Effector memory CD8-positive, alpha-beta T cell (primary cell): ENCODE measurements around the gene CD2.

Experiments used
- ATAC-seq: fragments of 150-1000 bp; cut with Tn5 transposase; replicated peaks from 2 replicates; pipeline ENCODE4 v1.10.0; 2021; ENCODE audit warnings: mild to moderate bottlenecking, moderate library complexity
- DNase-seq, 3 experiments: peaks; one replicate each; pipeline ENCODE4 v3.0.0; 2021
- H3K27ac Mint-ChIP-seq, 2 donors: one replicate each; pipeline ENCODE4 v1.8.0; 2022; ENCODE audit warnings: mild to moderate bottlenecking in 2 of 2, mixed read lengths in 2 of 2, moderate library complexity in 2 of 2
- H3K27me3 Mint-ChIP-seq, 2 donors: one replicate each; pipeline ENCODE4 v1.8.0; 2022; ENCODE audit warnings: mixed read lengths in 2 of 2
- H3K36me3 Mint-ChIP-seq: one replicate; pipeline ENCODE4 v1.8.0; 2022; ENCODE audit warnings: mild to moderate bottlenecking, moderate library complexity, mixed read lengths; ENCODE audit not compliant: insufficient read depth
- H3K4me1 Mint-ChIP-seq, 2 donors: one replicate each; pipeline ENCODE4 v1.8.0; 2022; ENCODE audit warnings: low read depth in 2 of 2, mixed read lengths in 2 of 2
- H3K4me3 Mint-ChIP-seq, 2 donors: one replicate each; pipeline ENCODE4 v1.8.0; 2022; ENCODE audit warnings: mild to moderate bottlenecking in 2 of 2, mixed read lengths in 2 of 2, moderate library complexity in 2 of 2
- H3K9me3 Mint-ChIP-seq, 2 donors: one replicate each; pipeline ENCODE4 v1.8.0; 2022; ENCODE audit warnings: mixed read lengths in 2 of 2
- total RNA-seq, 9 experiments: gene quantifications; one replicate each; lab custom pipeline; 2026; lab: John Stamatoyannopoulos, UW

CD2 gene
- total RNA-seq, result 214 to 675 (median 593) reads per million in 9 experiments

DNA sequence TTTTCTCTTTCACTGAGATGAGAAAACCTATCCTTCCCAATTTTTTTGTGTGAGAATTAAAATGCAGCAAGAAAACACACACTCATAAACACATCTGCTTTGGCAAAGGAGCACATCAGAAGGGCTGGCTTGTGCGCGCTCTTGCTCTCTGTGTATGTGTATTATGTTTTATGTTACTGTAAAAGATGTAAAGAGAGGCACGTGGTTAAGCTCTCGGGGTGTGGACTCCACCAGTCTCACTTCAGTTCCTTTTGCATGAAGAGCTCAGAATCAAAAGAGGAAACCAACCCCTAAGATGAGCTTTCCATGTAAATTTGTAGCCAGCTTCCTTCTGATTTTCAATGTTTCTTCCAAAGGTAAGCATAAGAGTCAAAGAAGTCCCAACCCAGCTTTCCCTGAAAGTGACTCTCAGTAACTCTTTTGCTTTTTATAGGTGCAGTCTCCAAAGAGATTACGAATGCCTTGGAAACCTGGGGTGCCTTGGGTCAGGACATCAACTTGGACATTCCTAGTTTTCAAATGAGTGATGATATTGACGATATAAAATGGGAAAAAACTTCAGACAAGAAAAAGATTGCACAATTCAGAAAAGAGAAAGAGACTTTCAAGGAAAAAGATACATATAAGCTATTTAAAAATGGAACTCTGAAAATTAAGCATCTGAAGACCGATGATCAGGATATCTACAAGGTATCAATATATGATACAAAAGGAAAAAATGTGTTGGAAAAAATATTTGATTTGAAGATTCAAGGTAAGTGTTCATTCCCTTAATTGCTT, at the start of gene CD2:
CD2 (plus strand) TSS at position 233 of the 780 bp plus-strand sequence; CDS start at position 296, 63 bp downstream.
- peaks cover 26 to 42% of the 10 kb centered on the region in 2 donors for H3K4me1 Mint-ChIP-seq
- peaks cover 46% of the 10 kb centered on the region for H3K36me3 Mint-ChIP-seq
- H3K27ac Mint-ChIP-seq, result peak within 1 kb of the TSS; percentile 96 to 97
- ATAC-seq (peak; percentile 81), DNase-seq (peak in 1 of 3 experiments; percentile 47)
- peaks cover 0 to 7% of the 10 kb centered on the region in 2 donors for H3K9me3 Mint-ChIP-seq
- H3K4me3 Mint-ChIP-seq, result peak within 1 kb of the TSS; percentile 91 to 99
- no peaks in the 10 kb centered on the region for H3K27me3 Mint-ChIP-seq

DNA sequence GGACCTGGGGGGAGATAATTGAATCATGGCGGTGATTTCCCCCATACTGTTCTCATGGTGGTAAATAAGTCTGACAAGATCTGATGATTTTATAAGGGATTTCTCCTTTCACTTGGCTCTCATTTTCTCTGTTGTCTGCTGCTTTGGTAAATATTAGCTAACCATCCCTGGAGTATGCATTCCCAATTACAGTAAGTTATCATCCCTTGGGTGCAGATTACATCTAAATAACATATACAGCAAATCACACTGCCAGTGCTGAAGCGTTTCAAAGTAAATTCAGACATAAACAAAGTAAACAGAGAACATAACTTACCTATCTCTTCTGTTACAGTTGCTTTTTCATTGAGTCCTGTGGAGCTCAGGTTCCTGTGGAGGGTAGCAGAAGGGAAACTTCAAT, 48.1 kb upstream of the CD2 start:
- no peak for ATAC-seq
- H3K27ac Mint-ChIP-seq, result no peak overlapping the region

GRCh38 chr1:116706841-116707240, 47.4 kb upstream of the CD2 start:
- no peaks in the 10 kb centered on the region for H3K9me3 Mint-ChIP-seq
- no peak for DNase-seq
- no peak for ATAC-seq
- H3K4me3 Mint-ChIP-seq, result no peak overlapping the region
- H3K36me3 Mint-ChIP-seq, result no peaks in the 10 kb centered on the region
- peaks cover 31 to 36% of the 10 kb centered on the region in 2 donors for H3K27me3 Mint-ChIP-seq
- no peaks in the 10 kb centered on the region for H3K4me1 Mint-ChIP-seq
- no peak overlapping the region for H3K27ac Mint-ChIP-seq

More for the DNA sequence above, 48.1 kb upstream of the CD2 start:
- no peak overlapping the region for H3K4me3 Mint-ChIP-seq
- H3K27me3 Mint-ChIP-seq, result peaks cover 31 to 36% of the 10 kb centered on the region in 2 donors
- no peak for DNase-seq
- no peaks in the 10 kb centered on the region for H3K4me1 Mint-ChIP-seq
- no peaks in the 10 kb centered on the region for H3K36me3 Mint-ChIP-seq
- H3K9me3 Mint-ChIP-seq, result no peaks in the 10 kb centered on the region

- Mint-ChIP-seq H3K27me3 (peaks cover 37 to 40% of the 10 kb centered on the region in 2 donors), H3K4me1 (no peaks in the 10 kb centered on the region), H3K36me3 (no peaks in the 10 kb centered on the region), H3K9me3 (no peaks in the 10 kb centered on the region), H3K27ac (no peak overlapping the region), H3K4me3 (no peak overlapping the region)
- DNase-seq (no peak), ATAC-seq (no peak)
Measured at GRCh38 chr1:116708255-116708900, 45.9 kb upstream of the CD2 start.

- H3K4me1 Mint-ChIP-seq, result no peaks in the 10 kb centered on the region
- no peak for DNase-seq
- H3K4me3 Mint-ChIP-seq, result no peak overlapping the region
- no peaks in the 10 kb centered on the region for H3K36me3 Mint-ChIP-seq
- no peak overlapping the region for H3K27ac Mint-ChIP-seq
- no peak for ATAC-seq
- H3K27me3 Mint-ChIP-seq, result peaks cover 40 to 48% of the 10 kb centered on the region in 2 donors
- no peaks in the 10 kb centered on the region for H3K9me3 Mint-ChIP-seq
Measured at GRCh38 chr1:116709666-116710167, 44.5 kb upstream of the CD2 start.

- no peaks in the 10 kb centered on the region for H3K9me3 Mint-ChIP-seq
- no peak overlapping the region for H3K27ac Mint-ChIP-seq
- no peaks in the 10 kb centered on the region for H3K36me3 Mint-ChIP-seq
- H3K4me3 Mint-ChIP-seq, result no peak overlapping the region
- peaks cover 44 to 48% of the 10 kb centered on the region in 2 donors for H3K27me3 Mint-ChIP-seq
- H3K4me1 Mint-ChIP-seq, result no peaks in the 10 kb centered on the region
- DNase-seq, result no peak
- ATAC-seq, result no peak
Measured at GRCh38 chr1:116710420-116711262, 43.6 kb upstream of the CD2 start.

GRCh38 chr1:116711263-116711840, 42.9 kb upstream of the CD2 start:
- Mint-ChIP-seq H3K4me3 (no peak overlapping the region), H3K9me3 (no peaks in the 10 kb centered on the region), H3K27ac (no peak overlapping the region), H3K36me3 (no peaks in the 10 kb centered on the region), H3K27me3 (peaks cover 44 to 48% of the 10 kb centered on the region in 2 donors), H3K4me1 (no peaks in the 10 kb centered on the region)
- DNase-seq, result no peak
- ATAC-seq, result no peak

- ATAC-seq (no peak), DNase-seq (no peak)
- Mint-ChIP-seq H3K4me3 (no peak overlapping the region), H3K9me3 (no peaks in the 10 kb centered on the region), H3K4me1 (no peaks in the 10 kb centered on the region), H3K27ac (no peak overlapping the region), H3K36me3 (no peaks in the 10 kb centered on the region), H3K27me3 (peaks cover 45 to 46% of the 10 kb centered on the region in 2 donors)
Measured at GRCh38 chr1:116712510-116712909, 41.7 kb upstream of the CD2 start.

GRCh38 chr1:116713474-116713873, 40.8 kb upstream of the CD2 start:
- Mint-ChIP-seq H3K4me3 (no peak overlapping the region), H3K4me1 (no peaks in the 10 kb centered on the region), H3K36me3 (no peaks in the 10 kb centered on the region), H3K9me3 (no peaks in the 10 kb centered on the region), H3K27me3 (peaks cover 35 to 37% of the 10 kb centered on the region in 2 donors), H3K27ac (no peak overlapping the region)
- ATAC-seq, result no peak
- DNase-seq, result no peak

- Mint-ChIP-seq H3K27me3 (peaks cover 12 to 18% of the 10 kb centered on the region in 2 donors), H3K27ac (no peak overlapping the region), H3K9me3 (no peaks in the 10 kb centered on the region), H3K4me3 (no peak overlapping the region), H3K36me3 (no peaks in the 10 kb centered on the region), H3K4me1 (no peaks in the 10 kb centered on the region)
- ATAC-seq (no peak), DNase-seq (no peak)
Measured at GRCh38 chr1:116716391-116716790, 37.8 kb upstream of the CD2 start.

GRCh38 chr1:116717318-116717717, 36.9 kb upstream of the CD2 start:
- Mint-ChIP-seq H3K27me3 (peaks cover 12 to 15% of the 10 kb centered on the region in 2 donors), H3K36me3 (no peaks in the 10 kb centered on the region), H3K27ac (no peak overlapping the region), H3K9me3 (no peaks in the 10 kb centered on the region), H3K4me3 (no peak overlapping the region), H3K4me1 (no peaks in the 10 kb centered on the region)
- DNase-seq, result no peak
- no peak for ATAC-seq

DNA sequence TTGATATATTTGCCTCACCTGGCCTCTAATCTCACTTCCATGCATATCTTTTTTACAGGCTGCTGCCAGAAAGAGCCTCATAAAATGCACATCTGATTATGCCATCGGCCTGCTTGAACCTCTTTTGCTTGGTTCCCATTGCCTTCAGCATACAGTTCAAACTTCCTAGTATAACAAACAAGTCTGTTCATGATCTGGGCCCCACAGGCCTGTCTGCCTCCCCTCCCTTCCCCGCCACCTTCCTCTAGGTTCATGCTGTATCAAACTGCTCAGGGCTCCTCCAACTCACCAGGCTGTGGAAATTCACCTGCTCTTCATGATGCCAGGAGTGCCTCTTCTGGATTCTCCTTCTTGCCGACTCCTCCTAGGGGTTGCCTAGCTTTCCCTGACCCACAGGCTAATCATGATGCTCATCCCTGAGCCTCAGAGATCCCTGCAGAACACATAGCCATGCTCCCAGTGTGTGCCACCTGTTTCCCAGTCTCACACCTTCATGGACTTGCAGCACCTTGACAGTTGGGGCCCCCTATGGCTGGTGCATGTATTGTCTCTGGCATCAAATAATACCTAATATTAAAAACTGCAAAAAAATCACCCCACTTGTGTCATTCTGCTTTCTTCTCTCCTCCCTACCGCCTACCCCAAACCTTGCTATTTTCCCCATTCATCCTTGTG, 33.7 kb upstream of the CD2 start:
- Mint-ChIP-seq H3K27me3 (peaks cover 0 to 4% of the 10 kb centered on the region in 2 donors), H3K9me3 (no peaks in the 10 kb centered on the region), H3K36me3 (no peaks in the 10 kb centered on the region), H3K27ac (no peak overlapping the region), H3K4me1 (peaks cover 0 to 4% of the 10 kb centered on the region in 2 donors), H3K4me3 (no peak overlapping the region)
- ATAC-seq (no peak), DNase-seq (no peak)
